ENCODE measurements around the gene DUT. TPM values are rescaled to one million over a fixed set of nuclear protein-coding genes. Genes with fewer than 3 reads are reported as not detected.

DUT gene
- total RNA-seq, 1 donor from 2014 or later, result 100 TPM

GRCh38 chr15:48385031-48385830 lies 54.0 kb downstream of the DUT start:
- no peak overlapping the region for H3K27ac ChIP-seq
- DNase-seq (no peak), ATAC-seq (no peak)
- intact Hi-C loops (cut with DNase I), result no loop called here
- H3K27me3 ChIP-seq (ENCODE audit: low read depth), result no peaks in the 10 kb centered on the region
- no peak overlapping the region for H3K4me3 ChIP-seq
- H3K4me1 ChIP-seq, result peaks cover 5% of the 10 kb centered on the region
- H3K36me3 ChIP-seq, result no peaks in the 10 kb centered on the region
- H3K9me3 ChIP-seq, result no peaks in the 10 kb centered on the region
- no peak for TF ChIP-seq CTCF (IDR thresholded peaks at IDR 0.05)

- intact Hi-C loops (cut with DNase I), result no loop called here
- Histone ChIP-seq H3K4me1 (peaks cover 14% of the 10 kb centered on the region), H3K36me3 (no peaks in the 10 kb centered on the region), H3K27me3 (ENCODE audit: low read depth) (no peaks in the 10 kb centered on the region), H3K27ac (no peak overlapping the region), H3K4me3 (no peak overlapping the region), H3K9me3 (no peaks in the 10 kb centered on the region)
- no peak for DNase-seq
- no peak for ATAC-seq
- TF ChIP-seq CTCF (IDR thresholded peaks at IDR 0.05), result no peak
These were observed 57.0 kb downstream of the DUT start for GRCh38 chr15:48388016-48388851.

- no peaks in the 10 kb centered on the region for H3K27me3 ChIP-seq (ENCODE audit: low read depth)
- no peak overlapping the region for H3K27ac ChIP-seq
These were observed 57.7 kb downstream of the DUT start for GRCh38 chr15:48388910-48389309.

GRCh38 chr15:48389691-48390143 lies 58.5 kb downstream of the DUT start:
- ATAC-seq, result no peak

More at GRCh38 chr15:48388910-48389309, 57.7 kb downstream of the DUT start:
- H3K4me3 ChIP-seq, result no peak overlapping the region
- intact Hi-C loops (cut with DNase I), result no loop called here
- no peak for TF ChIP-seq CTCF (IDR thresholded peaks at IDR 0.05)
- DNase-seq (no peak), ATAC-seq (no peak)
- H3K36me3 ChIP-seq, result no peaks in the 10 kb centered on the region
- H3K4me1 ChIP-seq, result peaks cover 14% of the 10 kb centered on the region
- no peaks in the 10 kb centered on the region for H3K9me3 ChIP-seq

More at GRCh38 chr15:48389691-48390143, 58.5 kb downstream of the DUT start:
- intact Hi-C loops (cut with DNase I), result no loop called here
- H3K9me3 ChIP-seq, result no peaks in the 10 kb centered on the region
- H3K4me1 ChIP-seq, result peaks cover 15% of the 10 kb centered on the region
- H3K36me3 ChIP-seq, result no peaks in the 10 kb centered on the region
- H3K4me3 ChIP-seq, result no peak overlapping the region
- H3K27me3 ChIP-seq (ENCODE audit: low read depth), result no peaks in the 10 kb centered on the region
- no peak overlapping the region for H3K27ac ChIP-seq
- TF ChIP-seq CTCF (IDR thresholded peaks at IDR 0.05), result no peak
- no peak for DNase-seq

All from lower lobe of right lung (tissue), 2 donors.